ENCODE data around the gene MAPK12. TPM values are rescaled to one million over a fixed set of nuclear protein-coding genes. Genes with fewer than 3 reads are reported as not detected.
A peak's percentile ranks its signal among the peaks of the same experiment; 100 is the strongest.

MAPK12 gene
- total and polyA plus RNA-seq, 10 of the 15 experiments (the other 5 are each of a cell fraction or from before 2014, with no cell fraction given), result 1.1 to 38.9 (median 16.3) TPM

DNA sequence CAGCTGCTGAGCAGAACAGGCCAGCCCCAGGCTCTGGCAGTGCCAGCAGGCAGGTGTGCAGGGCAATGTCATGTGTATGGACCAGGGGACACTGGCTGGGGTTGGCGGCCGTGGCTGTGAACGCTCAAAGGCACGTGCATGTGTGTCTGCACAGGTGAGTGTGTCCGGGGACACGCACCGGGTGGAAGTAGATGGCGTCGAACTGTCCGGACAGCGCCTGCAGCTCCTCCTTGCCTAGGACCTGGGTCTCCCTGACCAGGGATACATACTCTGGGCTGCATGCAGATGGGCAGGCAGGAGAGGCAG, 11.3 kb downstream of the MAPK12 start:
- H4K20me1 ChIP-seq (ENCODE audit: control insufficient read depth, insufficient read depth), result no peaks in the 10 kb centered on the region; the same call in 1 of the 2 replicates
- no peak overlapping the region for H2AFZ ChIP-seq (ENCODE audit: control insufficient read depth, low read depth, low read length)
- peaks cover 22% of the 10 kb centered on the region for H3K79me2 ChIP-seq (ENCODE audit: control insufficient read depth, insufficient read depth, low read length)
- CTCF ChIA-PET, result interaction anchor here (1.2 to 3.0 kb wide), 7 partner anchors 8 to 248 kb away, joined by 3 to 20 read pairs (median 6); partner anchors contain the start of gene MAPK12
- DNase-seq (ENCODE audit: low read depth, low spot score), result no peak
- SMC1A ChIA-PET (ENCODE audit: uncharacterized antibody, unreplicated experiment), result interaction anchor here (1.4 to 1.9 kb wide), 3 partner anchors 8 to 275 kb away, joined by 5 to 6 read pairs (median 5); partner anchors contain the start of gene SCO2
- no peaks in the 10 kb centered on the region for H3K27me3 ChIP-seq (replicated peaks in 1 of 2; ENCODE audit: control insufficient read depth in 2 of 2, insufficient read depth in 2 of 2, low read length in 1 of 2)
- FAIRE-seq, result no peak
- in situ Hi-C loops (cut with MboI) (loop anchor here (10.0 kb wide), 2 partner anchors 245 to 365 kb away; no protein-coding TSS in a partner anchor), intact Hi-C loops (cut with micrococcal nuclease; ENCODE audit: unreplicated experiment) (loop anchor here (5.0 kb wide), 2 partner anchors 247 to 442 kb away; no protein-coding TSS in a partner anchor)
- RAD21 ChIA-PET (ENCODE audit: unreplicated experiment), result interaction anchor here (3.3 kb wide), 1 partner anchor 91 kb away, joined by 26 read pairs; no protein-coding TSS in a partner anchor
- POLR2A ChIA-PET, result interaction anchor here (0.6 to 2.7 kb wide), 3 partner anchors 8 to 291 kb away, joined by 3 to 15 read pairs (median 5); partner anchors contain the start of gene MAPK12
- H3K4me2 ChIP-seq (ENCODE audit: control insufficient read depth, insufficient read depth), result peak overlapping the region; percentile 98
- TF ChIP-seq POLR2A (IDR thresholded peaks at IDR 0.05; ENCODE audit: low read depth, low read length), result peak; percentile 9; the same call in 1 of the 2 replicates
- no peak for TF ChIP-seq BRCA1 (IDR thresholded peaks at IDR 0.05; ENCODE audit: low read depth, low read length)
- H3K27ac ChIP-seq (ENCODE audit: control insufficient read depth, insufficient read depth), result peak overlapping the region; percentile 78
- H3K36me3 ChIP-seq (ENCODE audit: control insufficient read depth in 2 of 2, insufficient read depth in 2 of 2, low read length in 1 of 2), result peaks cover 6 to 14% of the 10 kb centered on the region in 2 experiments; a peak in 3 of 4 replicates
- peaks cover 32% of the 10 kb centered on the region for H3K4me1 ChIP-seq (ENCODE audit: control insufficient read depth, insufficient read depth, low read length)
- H3K4me3 ChIP-seq, result peak overlapping the region; percentile 98
- ATAC-seq, result no peak
- peak overlapping the region; percentile 87 for H3K9ac ChIP-seq (ENCODE audit: control insufficient read depth, insufficient read depth, low read length)
- no TSS peak for BruUV-seq (replicated peaks)
- no peaks in the 10 kb centered on the region for H3K9me3 ChIP-seq (replicated peaks; ENCODE audit: control insufficient read depth, insufficient read depth, low read length)
- 76% methylated on average over 11 of the region's 11 CpGs for WGBS (ENCODE audit: insufficient coverage, insufficient replicate concordance, low lambda C conversion rate, missing lambda C conversion rate)

DNA sequence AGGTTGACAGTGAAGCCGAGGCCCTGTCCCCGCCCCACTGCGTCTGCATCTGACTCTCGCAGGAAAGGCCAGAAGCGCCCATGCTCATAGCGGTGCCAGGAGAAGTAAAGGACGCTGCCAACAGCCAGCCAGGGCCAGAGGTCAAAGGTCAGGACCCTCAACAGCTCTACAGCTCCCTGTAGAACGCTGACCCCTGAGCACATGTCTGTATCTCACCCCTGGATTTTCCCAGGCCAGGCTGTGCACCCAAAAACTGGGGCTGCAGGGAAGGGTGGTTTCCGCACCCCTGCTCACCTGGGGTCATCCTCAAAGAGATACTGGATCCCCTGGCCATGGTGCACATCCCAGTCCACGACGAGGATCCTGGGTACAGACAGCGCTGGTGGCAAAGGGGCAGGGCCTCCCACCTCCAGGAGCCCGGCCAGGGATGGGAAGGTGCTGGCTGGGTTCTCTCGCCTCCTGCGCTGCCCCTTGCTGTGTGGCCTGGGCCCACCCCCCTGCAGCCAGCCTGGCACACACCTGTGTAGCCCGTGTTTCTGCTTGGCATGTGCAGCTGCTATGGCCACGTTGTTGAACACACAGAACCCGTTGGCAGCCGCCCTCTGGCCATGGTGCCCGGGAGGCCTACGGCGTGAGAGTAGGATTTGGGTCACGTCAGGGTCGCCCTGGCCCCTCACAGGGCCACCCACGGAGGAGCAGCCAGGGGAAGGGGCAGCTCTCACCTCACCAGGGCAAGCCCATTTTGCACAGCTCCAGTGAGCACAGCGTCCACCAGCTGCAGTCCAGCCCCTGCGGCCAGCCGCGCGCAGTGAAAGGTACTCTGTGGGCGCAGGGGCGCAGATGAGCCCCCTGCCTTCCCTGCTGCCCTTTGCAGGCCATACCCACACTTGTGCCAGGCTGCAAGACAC, 11.9 kb downstream of the MAPK12 start:
- FAIRE-seq (no peak), DNase-seq (ENCODE audit: low read depth, low spot score) (no peak), ATAC-seq (no peak)
- H3K9ac ChIP-seq (ENCODE audit: control insufficient read depth, insufficient read depth, low read length), result peak overlapping the region; percentile 87; the same call in 1 of the 2 replicates
- BruUV-seq (replicated peaks), result no TSS peak
- no peaks in the 10 kb centered on the region for H3K27me3 ChIP-seq (replicated peaks in 1 of 2; ENCODE audit: control insufficient read depth in 2 of 2, insufficient read depth in 2 of 2, low read length in 1 of 2)
- ChIA-PET POLR2A (interaction anchor here (1.0 to 2.7 kb wide), 2 partner anchors 8 to 12 kb away, joined by 5 to 15 read pairs; partner anchors contain the start of gene MAPK12), CTCF (interaction anchor here (1.2 to 3.0 kb wide), 2 partner anchors 59 to 92 kb away, joined by 3 to 20 read pairs; no protein-coding TSS in a partner anchor), RAD21 (ENCODE audit: unreplicated experiment) (no interaction called here), SMC1A (ENCODE audit: uncharacterized antibody, unreplicated experiment) (no interaction called here)
- H3K36me3 ChIP-seq (ENCODE audit: control insufficient read depth in 2 of 2, insufficient read depth in 2 of 2, low read length in 1 of 2), result peaks cover 6 to 14% of the 10 kb centered on the region in 2 experiments; a peak in 3 of 4 replicates
- no peak overlapping the region for H2AFZ ChIP-seq (ENCODE audit: control insufficient read depth, low read depth, low read length)
- peaks cover 26% of the 10 kb centered on the region for H3K79me2 ChIP-seq (ENCODE audit: control insufficient read depth, insufficient read depth, low read length)
- H3K27ac ChIP-seq (ENCODE audit: control insufficient read depth, insufficient read depth), result peak overlapping the region; percentile 78
- H3K4me3 ChIP-seq, result peak overlapping the region; percentile 98
- H3K9me3 ChIP-seq (replicated peaks; ENCODE audit: control insufficient read depth, insufficient read depth, low read length), result no peaks in the 10 kb centered on the region
- in situ Hi-C loops (cut with MboI) (loop anchor here (10.0 kb wide), 2 partner anchors 245 to 365 kb away; no protein-coding TSS in a partner anchor), intact Hi-C loops (cut with micrococcal nuclease; ENCODE audit: unreplicated experiment) (loop anchor here (5.0 to 10.0 kb wide), 3 partner anchors 225 to 443 kb away; partner anchors contain the start of gene SBF1)
- peak overlapping the region; percentile 98 for H3K4me2 ChIP-seq (ENCODE audit: control insufficient read depth, insufficient read depth)
- H3K4me1 ChIP-seq (ENCODE audit: control insufficient read depth, insufficient read depth, low read length), result peaks cover 32% of the 10 kb centered on the region
- WGBS (ENCODE audit: insufficient coverage, insufficient replicate concordance, low lambda C conversion rate, missing lambda C conversion rate), result 92% methylated on average over 32 of the region's 32 CpGs
- H4K20me1 ChIP-seq (ENCODE audit: control insufficient read depth, insufficient read depth), result no peaks in the 10 kb centered on the region; the same call in 1 of the 2 replicates
- TF ChIP-seq IRF4 (IDR thresholded peaks at IDR 0.05; ENCODE audit: low read depth, low read length) (no peak), BACH1 (IDR thresholded peaks at IDR 0.05; ENCODE audit: borderline replicate concordance) (no peak), NR2C1 (IDR thresholded peaks at IDR 0.05) (peak; percentile 38; the same call in 1 of the 2 replicates), POLR2A (IDR thresholded peaks at IDR 0.05; ENCODE audit: low read depth, low read length) (peak; percentile 6; the same call in 1 of the 2 replicates), KDM1A (IDR thresholded peaks at IDR 0.05; ENCODE audit: borderline replicate concordance) (no peak)
